Medulla oblongata (tissue), 1 donor: ENCODE measurements around the gene STRIP1.
"Not testable (repeated sequence)": the region's sequence is repeated elsewhere in the genome, so short reads cannot be mapped to it uniquely, and the experiment has no call there.

Experiments
- DNase-seq: peaks from one replicate; pipeline ENCODE4 v3.0.0-alpha.2; 2015; ENCODE audit errors: extremely low spot score

STRIP1 gene

DNA sequence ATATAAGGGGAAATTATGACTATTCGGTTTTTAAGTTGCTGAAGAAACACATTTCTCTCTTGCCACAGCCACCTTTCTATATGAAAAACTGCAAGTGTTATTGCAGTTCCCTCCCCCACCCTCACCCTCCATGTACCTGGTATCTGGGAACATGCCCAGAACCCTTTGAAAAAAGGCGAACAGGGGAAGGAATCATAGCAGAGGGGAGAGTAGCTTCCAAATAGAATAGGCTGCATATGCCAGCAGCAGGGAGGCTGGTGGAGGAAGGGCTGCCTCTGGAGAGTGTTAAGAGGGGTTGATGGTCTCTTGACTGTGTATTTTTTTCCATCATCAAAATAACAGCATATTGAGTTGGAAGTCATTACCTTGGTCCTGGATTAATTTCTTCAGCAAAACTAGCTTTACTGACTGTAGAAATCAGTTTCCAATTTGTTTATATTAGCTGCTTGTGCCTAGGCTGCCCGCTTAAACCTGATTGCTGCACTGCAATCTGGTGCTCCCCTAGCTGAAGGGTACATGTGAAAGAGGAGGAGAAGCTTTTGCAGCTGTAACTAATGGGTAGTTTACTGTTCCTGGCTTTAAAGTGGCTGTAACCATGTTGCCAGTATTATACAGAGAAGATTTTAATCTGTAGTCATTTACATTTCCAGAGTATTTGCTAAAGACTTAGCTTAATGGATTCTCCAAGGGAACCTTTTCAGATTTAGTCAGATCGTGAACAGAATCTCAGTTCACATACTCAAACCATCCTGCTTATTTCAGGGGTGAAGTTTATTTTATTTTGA, 27.2 kb upstream of the STRIP1 start:
- no peak for DNase-seq

GRCh38 chr1:110008971-110009565, 25.4 kb upstream of the STRIP1 start:
- DNase-seq: peak; percentile 56

DNA sequence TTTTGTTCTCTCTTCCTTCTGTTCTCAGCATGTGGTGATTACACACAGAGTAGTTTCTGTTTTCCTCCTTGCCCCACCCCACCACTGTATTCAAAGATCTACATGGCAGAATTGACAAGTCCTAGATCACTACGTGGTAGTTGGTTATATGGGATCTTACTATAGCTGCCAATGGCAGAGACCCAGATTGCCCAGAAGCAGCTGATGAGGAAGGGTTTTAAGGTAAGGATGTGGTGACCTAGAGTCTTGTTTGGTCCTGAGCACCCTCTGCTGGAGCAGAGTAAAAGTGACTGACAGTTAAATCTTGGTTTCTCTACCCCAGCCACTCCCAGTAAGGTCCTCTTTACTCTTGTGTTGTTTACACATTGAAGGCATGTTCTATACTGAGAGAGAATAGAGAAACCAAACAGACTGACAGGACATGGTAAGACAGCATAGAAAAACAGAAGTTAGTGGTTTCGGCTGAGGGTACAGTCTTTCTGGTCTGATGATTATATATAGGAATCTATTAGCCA, 22.8 kb upstream of the STRIP1 start:
- peak; percentile 89 for DNase-seq

DNA sequence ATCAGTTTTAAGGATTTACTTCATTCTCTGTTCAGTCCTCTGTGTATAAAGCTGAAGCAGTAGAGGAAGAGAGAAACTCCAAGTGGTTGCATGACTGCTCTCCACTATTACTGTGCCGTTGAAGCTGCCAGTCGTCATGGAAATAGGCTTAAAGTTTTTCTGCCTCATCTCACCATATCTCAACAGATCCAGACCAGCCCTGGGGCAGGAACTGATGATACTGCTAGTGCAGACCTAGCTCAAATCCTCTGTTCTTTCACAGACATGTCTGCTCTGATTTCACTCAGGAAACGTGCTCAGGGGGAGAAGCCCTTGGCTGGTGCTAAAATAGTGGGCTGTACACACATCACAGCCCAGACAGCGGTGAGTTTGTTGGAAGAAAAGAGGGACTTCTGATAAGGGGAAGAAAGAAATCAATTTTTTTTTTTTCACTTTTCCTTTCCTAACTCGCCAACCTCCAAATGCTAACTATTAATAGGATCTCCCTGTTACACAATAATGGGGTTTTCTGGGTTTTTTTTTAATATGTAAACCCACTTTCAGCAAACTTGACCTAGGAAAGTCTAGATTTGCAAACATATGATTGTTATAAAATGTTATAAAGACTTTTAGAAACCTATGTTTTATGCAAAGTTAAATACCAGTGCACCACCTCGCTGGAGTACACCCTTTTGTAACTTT, 22.2 kb upstream of the STRIP1 start:
- DNase-seq: no peak

DNA sequence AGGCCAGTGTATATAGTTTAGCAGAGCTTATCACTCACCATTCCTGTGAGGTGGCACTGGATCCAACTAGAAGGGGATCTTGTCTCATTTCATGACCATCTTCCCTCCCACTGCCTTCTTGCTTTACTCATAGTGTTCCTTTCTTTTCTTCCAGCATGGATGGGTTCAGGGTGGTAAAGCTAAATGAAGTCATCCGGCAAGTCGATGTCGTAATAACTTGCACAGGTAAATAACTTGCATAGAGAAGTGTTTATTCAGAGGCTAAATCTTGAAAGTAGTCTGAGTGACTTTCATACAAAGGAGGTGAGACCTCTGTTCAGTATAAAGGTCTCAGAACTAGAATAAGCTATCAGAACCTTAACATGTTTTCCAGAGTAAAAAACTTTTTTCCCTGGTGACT, 16.6 kb upstream of the STRIP1 start:
- no peak for DNase-seq

DNA sequence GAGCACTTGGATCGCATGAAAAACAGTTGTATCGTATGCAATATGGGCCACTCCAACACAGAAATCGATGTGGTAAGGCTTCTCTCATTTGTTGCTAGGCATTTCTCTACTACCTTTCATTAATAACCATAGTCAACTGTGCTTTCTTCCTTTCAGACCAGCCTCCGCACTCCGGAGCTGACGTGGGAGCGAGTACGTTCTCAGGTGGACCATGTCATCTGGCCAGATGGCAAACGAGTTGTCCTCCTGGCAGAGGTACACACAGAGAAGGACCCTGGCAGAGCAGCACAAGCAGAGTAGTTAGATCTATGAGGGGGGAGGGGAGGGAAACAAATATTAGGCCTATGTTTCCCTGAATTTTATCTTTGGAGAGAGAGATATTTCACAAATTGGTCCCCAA, 16.0 kb upstream of the STRIP1 start:
- DNase-seq: no peak

- DNase-seq: no peak
Observed at GRCh38 chr1:110019770-110020169, 14.7 kb upstream of the STRIP1 start.

DNA sequence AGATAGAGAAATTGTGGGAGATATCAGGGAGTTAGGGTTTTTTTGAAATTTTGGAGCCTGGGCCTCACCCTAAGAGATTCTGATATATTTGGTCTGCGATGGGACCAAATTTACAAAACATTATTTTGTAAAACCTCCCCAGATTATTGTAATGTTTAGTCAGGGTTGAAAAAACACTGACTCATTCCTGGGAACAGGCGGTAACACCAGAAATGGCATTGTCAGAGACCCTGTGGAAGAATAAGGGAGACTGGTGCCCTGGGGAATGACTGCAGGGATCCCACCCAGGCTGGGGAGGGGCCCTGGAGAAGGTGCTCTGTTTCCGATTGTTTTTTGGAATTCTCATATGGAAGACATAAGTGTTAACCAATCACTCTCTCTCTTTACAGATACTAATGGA, 13.1 kb upstream of the STRIP1 start:
- DNase-seq: no peak

GRCh38 chr1:110024613-110025012, 9.8 kb upstream of the STRIP1 start:
- no peak for DNase-seq

- DNase-seq: not testable (repeated sequence)
Observed at GRCh38 chr1:110030687-110031086, 3.7 kb upstream of the STRIP1 start.

- no peak for DNase-seq
Observed at GRCh38 chr1:110032327-110032726, 2.1 kb upstream of the STRIP1 start.

DNA sequence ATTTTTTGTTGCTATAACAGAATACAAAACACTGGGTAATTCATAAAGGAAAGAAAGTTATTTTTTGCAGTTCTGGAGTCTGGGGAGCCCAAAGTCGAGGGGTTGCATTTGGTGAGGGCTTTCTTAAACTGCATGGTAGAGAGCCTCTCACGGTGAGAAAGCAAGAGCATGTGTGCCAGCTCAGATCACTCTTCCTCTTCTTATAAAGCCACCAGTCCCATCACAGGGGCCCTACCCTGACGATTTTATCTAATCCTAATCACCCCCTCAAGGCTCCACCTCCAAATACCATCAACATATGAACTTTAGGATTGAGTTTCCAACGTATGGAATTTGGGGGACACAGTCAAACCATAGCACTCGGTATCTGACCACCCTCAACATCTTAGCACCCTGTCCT, 1.0 kb upstream of the STRIP1 start:
- no peak for DNase-seq

- no peak for DNase-seq
Observed at GRCh38 chr1:110034040-110034450, 379 bp upstream of the STRIP1 start.

DNA sequence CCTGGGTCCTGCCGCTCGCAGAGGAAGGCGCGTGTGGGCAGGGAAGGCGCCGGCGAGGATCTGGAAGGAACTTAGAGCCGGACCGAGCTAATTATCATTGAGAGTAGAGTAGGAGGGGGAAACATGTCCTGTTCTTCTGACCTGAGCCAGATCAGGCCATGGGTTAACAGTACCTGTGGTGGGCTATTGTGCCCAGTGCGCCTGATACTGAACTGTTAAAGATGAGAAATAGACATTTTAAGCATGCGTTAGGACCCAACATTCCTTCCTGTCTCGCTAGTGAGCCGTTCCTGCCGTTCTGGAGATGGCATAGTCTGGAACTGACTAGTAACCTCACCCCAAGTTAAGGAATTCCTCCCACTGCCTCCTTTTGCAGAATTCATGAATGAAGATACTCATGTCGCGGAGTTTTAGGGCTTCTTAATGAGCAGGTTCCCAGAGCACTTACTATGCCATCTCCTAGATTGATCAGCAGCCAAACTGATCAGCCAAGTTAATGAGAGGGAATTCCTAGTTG, 870 bp downstream of the STRIP1 start:
- DNase-seq: no peak

- no peak for DNase-seq
Observed at GRCh38 chr1:110038271-110038670, 3.8 kb downstream of the STRIP1 start.

DNA sequence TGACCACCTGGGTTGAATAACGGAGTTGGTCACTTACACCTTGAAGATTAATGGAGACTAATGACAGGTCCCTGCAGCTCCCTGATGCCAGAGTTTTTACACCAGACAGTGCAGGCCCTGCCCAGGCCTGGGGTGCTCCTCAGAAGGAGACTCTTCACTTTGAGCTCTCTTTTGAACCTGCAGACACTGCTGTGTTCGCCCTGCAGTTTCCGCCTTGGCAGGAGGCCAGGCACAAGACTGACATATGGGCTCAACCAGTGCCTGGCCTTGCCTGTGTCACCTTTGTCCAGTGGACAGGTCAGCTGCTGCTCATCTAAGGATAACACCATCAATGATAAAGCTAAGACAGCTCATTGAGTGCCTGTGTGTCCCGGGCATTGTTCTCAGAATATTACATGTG, 5.2 kb downstream of the STRIP1 start:
- DNase-seq: no peak

DNA sequence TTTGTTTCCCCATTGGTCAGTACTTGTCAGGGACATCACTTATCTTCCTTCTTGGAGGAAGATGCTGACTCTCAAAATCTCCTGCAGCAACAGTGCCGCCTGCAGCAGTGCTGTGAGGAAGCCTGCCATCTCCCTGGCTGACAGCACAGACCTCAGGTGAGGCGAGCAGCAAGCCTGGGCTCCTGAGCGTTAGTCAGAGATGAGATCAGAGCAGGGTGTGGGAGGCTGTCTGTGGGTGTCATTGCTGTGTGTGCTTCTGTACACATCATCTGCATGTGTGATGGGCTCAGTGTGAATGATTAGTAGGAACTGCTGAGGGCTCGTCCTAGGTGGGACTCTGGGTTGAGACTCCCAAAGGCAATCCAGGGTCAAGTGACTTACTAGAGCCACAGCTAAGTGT, 6.1 kb downstream of the STRIP1 start:
- DNase-seq: no peak

DNA sequence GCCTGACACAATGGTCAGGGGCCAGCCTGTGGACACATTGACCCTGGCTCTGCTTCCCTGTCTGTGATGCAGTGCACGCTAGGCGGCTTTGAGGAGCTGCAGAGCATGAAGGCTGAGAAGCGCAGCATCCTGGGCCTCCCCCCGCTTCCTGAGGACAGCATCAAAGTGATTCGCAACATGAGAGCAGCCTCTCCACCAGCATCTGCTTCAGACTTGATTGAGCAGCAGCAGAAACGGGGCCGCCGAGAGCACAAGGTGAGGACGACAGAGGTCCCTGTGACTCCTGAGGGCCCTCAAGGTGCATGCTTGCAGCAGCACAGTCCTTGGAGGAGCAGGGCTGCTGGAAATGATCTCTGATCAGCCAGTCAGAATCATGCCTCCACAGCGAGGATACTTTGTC, 8.6 kb downstream of the STRIP1 start:
- no peak for DNase-seq

GRCh38 chr1:110047463-110047862, 13.0 kb downstream of the STRIP1 start:
- no peak for DNase-seq

DNA sequence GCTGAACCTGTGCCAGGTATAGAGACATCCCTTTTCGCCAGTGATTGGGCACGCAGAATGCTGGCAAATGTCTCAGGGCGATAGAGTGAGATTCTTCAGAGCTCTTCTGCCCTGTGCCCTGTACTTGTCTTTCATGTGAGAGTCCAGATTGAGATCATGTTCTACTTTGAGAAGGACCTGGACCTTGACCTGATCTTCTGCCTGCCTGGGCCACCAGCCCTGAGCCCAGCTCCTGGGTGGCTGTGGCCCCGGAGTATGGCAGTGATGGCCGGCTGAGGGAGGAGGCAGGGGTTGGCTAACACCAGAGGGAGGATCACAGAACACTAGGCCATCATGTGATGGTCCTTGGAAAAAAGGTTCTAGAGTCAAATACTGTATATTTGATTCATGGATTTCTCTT, 13.8 kb downstream of the STRIP1 start:
- DNase-seq: no peak

GRCh38 chr1:110048923-110049601, 14.6 kb downstream of the STRIP1 start:
- peak; percentile 63 for DNase-seq
